ENCODE results near the gene PLA2G4E. TPM values are rescaled to one million over a fixed set of nuclear protein-coding genes. Genes with fewer than 3 reads are reported as not detected.

Gene PLA2G4E
- total RNA-seq, 4 donors from 2014 or later: not detected

DNA sequence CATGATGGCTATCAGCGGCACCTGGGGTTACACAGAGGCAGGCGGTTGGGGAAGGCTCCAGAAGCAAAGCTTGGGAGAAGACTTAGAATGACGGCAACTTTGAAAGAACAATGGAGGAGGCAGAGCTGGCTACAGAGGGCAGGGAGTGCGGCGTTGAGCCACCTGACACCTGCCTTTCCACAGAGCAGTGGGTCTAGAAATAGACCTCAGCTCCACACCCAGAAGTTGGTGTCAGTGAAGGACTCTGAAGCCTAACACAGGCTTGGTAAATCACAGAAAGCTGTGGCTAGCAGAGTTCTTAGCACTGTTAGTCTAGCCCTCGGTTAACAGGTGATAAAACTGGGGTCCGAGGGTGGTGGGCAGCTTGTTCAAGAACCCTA is 25.4 kb downstream of the PLA2G4E start:
- Histone ChIP-seq H3K9me3 (no peaks in the 10 kb centered on the region), H3K4me3 (no peak overlapping the region), H3K27me3 (peaks cover 0 to 5% (median 0%) of the 10 kb centered on the region in 4 donors), H3K36me3 (no peaks in the 10 kb centered on the region), H3K4me1 (no peaks in the 10 kb centered on the region), H3K27ac (replicated peaks in 1 of 4) (no peak overlapping the region)
- intact Hi-C loops (cut with DNase I): no loop called here
- no peak for TF ChIP-seq POLR2AphosphoS5 (IDR thresholded peaks at IDR 0.05)
- no peak for TF ChIP-seq POLR2A (IDR thresholded peaks at IDR 0.05; ENCODE audit: low read depth)
- TF ChIP-seq EP300 (IDR thresholded peaks at IDR 0.05): no peak
- WGBS: 95% methylated on average over 7 of the region's 7 CpGs
- DNase-seq (ENCODE audit: extremely low spot score): no peak

DNA sequence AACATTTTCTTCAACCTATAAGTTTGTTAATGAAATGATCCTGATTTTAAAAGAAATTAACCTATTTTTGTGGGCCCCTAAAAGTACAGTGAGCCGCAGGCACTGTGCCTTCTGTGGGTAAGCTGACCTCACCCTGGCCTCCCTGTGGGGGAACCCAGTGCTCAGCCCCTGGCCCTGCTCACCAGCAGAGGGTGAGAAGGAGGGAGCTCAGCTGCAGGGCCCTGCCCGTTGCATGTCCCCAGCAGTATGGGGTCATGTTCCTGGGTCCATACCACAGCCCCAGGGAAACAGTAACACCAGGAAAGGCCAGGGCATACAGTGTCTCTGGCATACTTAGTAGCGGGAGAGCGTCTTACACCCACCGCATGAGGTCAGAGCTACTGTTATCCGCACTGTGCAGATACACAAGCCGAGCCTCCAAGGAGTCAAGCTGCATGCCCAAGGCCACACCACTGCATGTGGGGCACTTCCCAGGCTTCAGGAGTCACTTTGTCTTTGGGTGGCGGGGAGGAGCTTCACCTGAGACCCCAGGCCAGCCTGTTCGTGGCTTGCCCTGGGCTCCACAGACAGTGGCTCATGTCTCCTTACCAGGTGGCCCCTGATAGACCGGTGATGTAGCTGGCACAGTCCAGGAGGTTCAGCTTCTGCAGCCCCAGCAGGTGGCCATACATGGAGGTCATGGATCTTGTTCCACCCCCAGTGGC is 25.9 kb downstream of the PLA2G4E start:
- H3K27me3 ChIP-seq: peaks cover 0 to 3% (median 0%) of the 10 kb centered on the region in 4 donors
- 85% methylated on average over 8 of the region's 10 CpGs for WGBS
- H3K36me3 ChIP-seq: no peaks in the 10 kb centered on the region
- TF ChIP-seq POLR2A (IDR thresholded peaks at IDR 0.05; ENCODE audit: low read depth) (no peak), EP300 (IDR thresholded peaks at IDR 0.05) (no peak), POLR2AphosphoS5 (IDR thresholded peaks at IDR 0.05) (no peak)
- TF ChIP-seq, protein P1, sequence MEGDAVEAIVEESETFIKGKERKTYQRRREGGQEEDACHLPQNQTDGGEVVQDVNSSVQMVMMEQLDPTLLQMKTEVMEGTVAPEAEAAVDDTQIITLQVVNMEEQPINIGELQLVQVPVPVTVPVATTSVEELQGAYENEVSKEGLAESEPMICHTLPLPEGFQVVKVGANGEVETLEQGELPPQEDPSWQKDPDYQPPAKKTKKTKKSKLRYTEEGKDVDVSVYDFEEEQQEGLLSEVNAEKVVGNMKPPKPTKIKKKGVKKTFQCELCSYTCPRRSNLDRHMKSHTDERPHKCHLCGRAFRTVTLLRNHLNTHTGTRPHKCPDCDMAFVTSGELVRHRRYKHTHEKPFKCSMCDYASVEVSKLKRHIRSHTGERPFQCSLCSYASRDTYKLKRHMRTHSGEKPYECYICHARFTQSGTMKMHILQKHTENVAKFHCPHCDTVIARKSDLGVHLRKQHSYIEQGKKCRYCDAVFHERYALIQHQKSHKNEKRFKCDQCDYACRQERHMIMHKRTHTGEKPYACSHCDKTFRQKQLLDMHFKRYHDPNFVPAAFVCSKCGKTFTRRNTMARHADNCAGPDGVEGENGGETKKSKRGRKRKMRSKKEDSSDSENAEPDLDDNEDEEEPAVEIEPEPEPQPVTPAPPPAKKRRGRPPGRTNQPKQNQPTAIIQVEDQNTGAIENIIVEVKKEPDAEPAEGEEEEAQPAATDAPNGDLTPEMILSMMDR (IDR thresholded peaks at IDR 0.05): no peak
- intact Hi-C loops (cut with DNase I): no loop called here
- H3K27ac ChIP-seq (replicated peaks in 1 of 4): no peak overlapping the region
- no peak overlapping the region for H3K4me3 ChIP-seq
- no peaks in the 10 kb centered on the region for H3K9me3 ChIP-seq
- DNase-seq (ENCODE audit: extremely low spot score): no peak
- no peaks in the 10 kb centered on the region for H3K4me1 ChIP-seq

DNA sequence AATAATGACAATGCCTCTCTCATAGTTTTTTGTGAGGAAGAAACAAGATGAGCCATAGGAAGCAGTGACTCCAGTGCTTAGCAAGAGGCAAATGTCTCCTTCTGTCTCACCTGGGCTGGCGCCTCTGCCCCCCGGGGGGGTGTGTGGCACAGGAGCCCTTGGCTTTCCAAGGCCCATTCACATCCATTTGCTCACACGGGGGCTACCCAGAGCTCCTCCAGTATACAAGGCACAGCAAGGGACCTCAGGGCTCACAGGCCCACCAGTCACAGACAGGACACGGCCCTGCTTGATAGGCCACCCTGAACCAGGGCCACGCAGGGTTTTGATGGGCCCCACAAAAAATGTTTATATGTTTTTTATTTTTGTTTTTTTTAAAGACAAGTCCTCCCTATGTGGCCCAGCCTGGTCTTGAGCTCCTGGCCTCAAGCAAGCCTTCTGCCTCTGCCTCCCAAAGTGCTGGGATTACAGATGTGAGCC is 26.6 kb downstream of the PLA2G4E start:
- DNase-seq (ENCODE audit: extremely low spot score): no peak
- no peak overlapping the region for H3K4me3 ChIP-seq
- H3K4me1 ChIP-seq: no peaks in the 10 kb centered on the region
- intact Hi-C loops (cut with DNase I): no loop called here
- H3K27ac ChIP-seq (replicated peaks in 1 of 4): no peak overlapping the region
- no peaks in the 10 kb centered on the region for H3K36me3 ChIP-seq
- WGBS: 90% methylated on average over 4 of the region's 5 CpGs
- no peaks in the 10 kb centered on the region for H3K27me3 ChIP-seq
- H3K9me3 ChIP-seq: no peaks in the 10 kb centered on the region
- TF ChIP-seq POLR2A (IDR thresholded peaks at IDR 0.05; ENCODE audit: low read depth): no peak
- no peak for TF ChIP-seq POLR2AphosphoS5 (IDR thresholded peaks at IDR 0.05)

DNA sequence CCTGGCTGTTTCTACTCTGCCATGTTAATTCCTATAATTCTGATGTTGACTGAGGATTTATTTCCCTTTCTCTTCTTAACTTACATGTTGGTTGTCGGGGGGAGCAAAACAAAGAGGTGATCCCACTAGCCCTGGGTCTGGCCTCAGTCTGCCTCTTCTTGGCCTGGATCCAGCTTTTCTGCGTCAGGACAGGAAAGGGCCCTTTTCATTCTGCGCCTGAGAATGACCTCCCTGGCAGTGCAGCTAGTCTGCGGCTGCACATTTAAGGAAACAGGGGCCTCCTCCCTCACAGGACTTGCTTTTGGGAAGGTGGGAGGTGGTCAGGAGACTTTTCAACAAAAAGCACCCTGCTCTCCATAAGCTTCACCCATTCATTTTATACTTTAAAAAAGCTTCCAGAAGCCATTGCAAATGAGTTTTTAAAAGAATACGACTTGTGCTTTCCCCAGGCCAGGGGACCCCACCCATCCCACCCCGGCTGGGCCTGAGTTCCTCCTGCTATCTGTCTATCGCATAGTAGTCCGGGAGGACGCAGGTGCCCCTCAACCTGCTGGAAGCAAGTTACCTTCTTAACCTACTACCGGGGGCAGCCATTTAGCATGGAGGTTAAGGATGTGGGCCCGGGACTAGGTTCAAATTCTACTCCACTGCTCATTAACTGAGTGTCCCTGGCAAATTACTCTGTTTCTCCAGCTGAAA is 27.2 kb downstream of the PLA2G4E start:
- no peak for DNase-seq (ENCODE audit: extremely low spot score)
- intact Hi-C loops (cut with DNase I): no loop called here
- WGBS: 78% methylated on average over 11 of the region's 11 CpGs

DNA sequence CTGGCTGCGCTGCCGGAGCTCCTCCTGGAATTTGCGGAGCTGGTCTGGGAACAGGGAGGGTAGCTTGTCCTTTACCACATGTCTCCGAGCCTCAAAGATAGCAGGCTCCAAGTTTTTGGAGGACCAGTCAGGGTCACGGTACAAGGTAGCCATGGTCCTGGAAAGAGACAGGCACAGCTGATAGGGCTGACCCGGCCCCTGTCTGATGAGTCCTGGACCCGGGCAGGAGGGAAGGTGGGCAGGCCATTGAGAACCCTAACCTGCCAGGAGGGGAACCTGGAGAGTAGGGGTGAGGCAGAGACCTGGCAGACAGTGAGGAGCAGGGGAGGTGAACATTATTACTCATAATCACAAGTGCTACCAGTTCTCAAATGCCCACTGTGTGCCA is 28.0 kb downstream of the PLA2G4E start:
- DNase-seq (ENCODE audit: extremely low spot score): no peak
- H3K4me1 ChIP-seq: no peaks in the 10 kb centered on the region
- no peaks in the 10 kb centered on the region for H3K36me3 ChIP-seq
- no peaks in the 10 kb centered on the region for H3K9me3 ChIP-seq
- intact Hi-C loops (cut with DNase I): no loop called here
- H3K27me3 ChIP-seq: no peaks in the 10 kb centered on the region
- H3K27ac ChIP-seq (replicated peaks in 1 of 4): no peak overlapping the region
- TF ChIP-seq, protein P1 (IDR thresholded peaks at IDR 0.05): no peak
- no peak for TF ChIP-seq EP300 (IDR thresholded peaks at IDR 0.05)
- no peak for TF ChIP-seq POLR2A (IDR thresholded peaks at IDR 0.05; ENCODE audit: low read depth)
- TF ChIP-seq POLR2AphosphoS5 (IDR thresholded peaks at IDR 0.05): no peak
- no peak overlapping the region for H3K4me3 ChIP-seq
- WGBS: 60% methylated on average over 1 of the region's 7 CpGs

More for the DNA sequence above, 27.2 kb downstream of the PLA2G4E start:
- no peak overlapping the region for H3K4me3 ChIP-seq
- H3K27me3 ChIP-seq: no peaks in the 10 kb centered on the region
- H3K27ac ChIP-seq (replicated peaks in 1 of 4): no peak overlapping the region
- TF ChIP-seq POLR2A (IDR thresholded peaks at IDR 0.05; ENCODE audit: low read depth): no peak
- TF ChIP-seq EP300 (IDR thresholded peaks at IDR 0.05): no peak
- TF ChIP-seq, protein P1 (IDR thresholded peaks at IDR 0.05): no peak
- no peak for TF ChIP-seq POLR2AphosphoS5 (IDR thresholded peaks at IDR 0.05)
- H3K9me3 ChIP-seq: no peaks in the 10 kb centered on the region
- no peaks in the 10 kb centered on the region for H3K36me3 ChIP-seq
- no peaks in the 10 kb centered on the region for H3K4me1 ChIP-seq

All from esophagus muscularis mucosa (tissue), 4 donors.